Osteoblast (primary cell): ENCODE measurements around the gene NF2. TPM values are rescaled to one million over a fixed set of nuclear protein-coding genes. Genes with fewer than 3 reads are reported as not detected.

Experiments
- DNase-seq: peaks from one replicate; pipeline ENCODE4 v3.0.0; 2011; ENCODE audit warnings: low spot score, mixed read lengths; ENCODE audit not compliant: insufficient read length; ENCODE audit errors: missing footprints
- H2AFZ ChIP-seq: 2 replicates; pipeline ENCODE4 v1.6.0; 2011; ENCODE audit warnings: mild to moderate bottlenecking, low read length
- H3K27ac ChIP-seq: 2 replicates; pipeline ENCODE4 v1.5.1; 2011; ENCODE audit warnings: mild to moderate bottlenecking, low read depth, low read length, moderate library complexity
- H3K27me3 ChIP-seq: 2 replicates; pipeline ENCODE4 v1.6.0; 2012; ENCODE audit warnings: mild to moderate bottlenecking, control low read depth, inconsistent platforms, low read length, moderate library complexity; ENCODE audit not compliant: insufficient read depth
- H3K36me3 ChIP-seq: 2 replicates; pipeline ENCODE4 v1.5.1; 2011; ENCODE audit warnings: mild to moderate bottlenecking, low read length, control low read depth, moderate library complexity; ENCODE audit not compliant: insufficient read depth
- H3K4me1 ChIP-seq: 2 replicates; pipeline ENCODE4 v1.5.1; 2011; ENCODE audit warnings: mild to moderate bottlenecking, low read length, control low read depth, moderate library complexity; ENCODE audit not compliant: insufficient read depth
- H3K4me2 ChIP-seq: 2 replicates; pipeline ENCODE4 v1.6.0; 2011; ENCODE audit warnings: mild to moderate bottlenecking, low read length; ENCODE audit not compliant: insufficient read depth
- H3K4me3 ChIP-seq: fragments of 200-600 bp; sonication (generic); 3 replicates; pipeline ENCODE4 v1.5.1; 2012; ENCODE audit warnings: mild to moderate bottlenecking, low read length, inconsistent platforms; ENCODE audit not compliant: insufficient read depth
- H3K79me2 ChIP-seq: 2 replicates; pipeline ENCODE4 v1.6.0; 2012; ENCODE audit warnings: mild to moderate bottlenecking, low read length, control low read depth, inconsistent platforms; ENCODE audit not compliant: insufficient read depth
- H3K9me3 ChIP-seq: 2 replicates; pipeline ENCODE4 v1.5.1; 2011; ENCODE audit warnings: low read depth, low read length, control low read depth
- H4K20me1 ChIP-seq: 2 replicates; pipeline ENCODE4 v1.6.0; 2012; ENCODE audit warnings: mild to moderate bottlenecking, low read length, control low read depth; ENCODE audit not compliant: insufficient read depth
- CTCF ChIP-seq: IDR thresholded peaks from 2 replicates; pipeline ENCODE4 v1.5.1; 2011; ENCODE audit warnings: mild to moderate bottlenecking, low read depth, low read length, moderate library complexity; ENCODE audit errors: extremely low read depth
- total RNA-seq: library from RNA; depleted of rRNA; stranded (reverse); fragments of >200 nt; gene quantifications from 2 replicates; pipeline ENCODE4 v1.2.3, GENCODE V29; 2012

The NF2 gene
- total RNA-seq, 1 donor, result 72.7 TPM

DNA sequence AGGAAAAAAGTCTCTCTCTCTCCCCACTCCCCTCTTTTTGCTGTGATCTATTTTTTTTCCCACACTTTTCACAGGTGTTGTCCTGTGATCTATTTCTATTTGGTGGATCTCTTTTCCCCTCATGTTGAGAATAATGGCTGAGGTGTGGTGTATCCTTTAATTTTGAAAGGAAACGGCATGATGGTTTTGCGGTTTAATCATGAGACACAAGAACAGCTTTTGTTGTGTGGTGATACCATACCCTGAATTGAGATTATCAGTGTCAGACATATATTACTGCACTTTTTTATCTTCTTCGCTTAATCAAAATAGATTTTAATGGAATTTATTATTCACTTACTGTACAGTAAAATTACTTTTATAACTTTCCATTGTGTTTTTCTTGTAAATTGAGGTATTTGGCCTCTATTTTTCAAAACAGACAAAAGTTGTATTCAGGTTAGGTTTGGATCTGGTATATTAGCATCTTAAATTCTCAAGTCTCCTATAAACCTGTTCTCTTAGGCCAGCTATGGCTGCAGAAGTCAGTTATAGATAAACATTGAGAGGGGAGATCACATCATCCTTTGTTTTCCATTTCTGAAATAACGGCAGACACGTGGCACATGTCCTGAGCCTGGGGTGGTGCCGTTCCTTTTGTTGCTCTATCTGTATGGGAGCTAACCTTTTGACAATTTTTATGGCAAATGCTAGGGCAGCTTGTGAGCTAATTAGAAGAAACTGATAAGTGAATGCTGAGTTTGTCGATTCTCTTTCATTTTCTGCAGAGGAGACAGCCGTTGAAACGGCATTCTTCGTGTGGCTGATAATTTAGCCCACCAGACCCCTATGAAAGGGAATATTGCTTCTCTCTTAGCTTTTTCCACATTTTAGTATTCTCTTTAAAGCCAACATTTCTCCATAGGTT is 25.8 kb downstream of the NF2 start:
- Histone ChIP-seq H3K4me3 (no peak overlapping the region), H3K4me2 (no peak overlapping the region), H2AFZ (no peak overlapping the region), H3K36me3 (no peaks in the 10 kb centered on the region), H3K27me3 (no peaks in the 10 kb centered on the region), H4K20me1 (peaks cover 7% of the 10 kb centered on the region), H3K4me1 (peaks cover 49% of the 10 kb centered on the region), H3K9me3 (no peaks in the 10 kb centered on the region), H3K27ac (no peak overlapping the region), H3K79me2 (peaks cover 84% of the 10 kb centered on the region)
- DNase-seq, result no peak
- no peak for TF ChIP-seq CTCF

DNA sequence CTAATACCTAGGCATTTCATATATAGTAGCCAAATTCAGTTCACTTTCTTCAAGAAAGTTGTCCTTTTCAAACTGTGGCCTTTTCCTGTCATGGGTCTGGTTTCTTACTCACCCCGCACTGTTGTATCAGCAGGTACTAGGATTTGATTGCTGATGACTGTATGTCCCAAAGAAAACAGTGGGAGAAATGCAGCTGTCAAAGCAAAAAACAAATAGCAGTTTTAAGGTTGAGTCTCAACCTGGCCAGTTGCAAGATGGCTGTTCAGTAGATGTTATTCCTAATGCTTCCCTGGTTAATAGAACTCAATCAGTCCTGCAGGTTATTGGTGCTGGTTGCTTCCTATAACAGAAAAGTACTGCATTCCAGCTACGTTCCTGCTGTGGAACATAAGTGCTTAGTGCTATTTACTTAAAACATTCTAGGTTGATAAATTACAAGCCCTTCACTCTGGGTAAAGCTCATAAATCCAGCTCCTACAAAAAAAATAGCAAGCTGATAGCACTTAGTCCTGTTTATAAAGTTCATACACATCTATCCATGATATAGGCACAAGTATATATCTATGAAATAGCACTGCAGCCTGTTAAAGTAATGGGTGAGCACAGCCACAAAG is 26.6 kb downstream of the NF2 start:
- H3K4me1 ChIP-seq, result peaks cover 45% of the 10 kb centered on the region
- no peak overlapping the region for H3K4me2 ChIP-seq
- no peaks in the 10 kb centered on the region for H3K27me3 ChIP-seq
- no peak overlapping the region for H2AFZ ChIP-seq
- peaks cover 7% of the 10 kb centered on the region for H4K20me1 ChIP-seq
- no peak for DNase-seq
- peaks cover 84% of the 10 kb centered on the region for H3K79me2 ChIP-seq
- TF ChIP-seq CTCF, result no peak
- no peaks in the 10 kb centered on the region for H3K9me3 ChIP-seq
- no peaks in the 10 kb centered on the region for H3K36me3 ChIP-seq
- H3K4me3 ChIP-seq, result no peak overlapping the region
- no peak overlapping the region for H3K27ac ChIP-seq

- no peaks in the 10 kb centered on the region for H3K27me3 ChIP-seq
- no peak overlapping the region for H2AFZ ChIP-seq
- no peak overlapping the region for H3K4me3 ChIP-seq
- peaks cover 92% of the 10 kb centered on the region for H3K79me2 ChIP-seq
- H3K36me3 ChIP-seq, result no peaks in the 10 kb centered on the region
- peaks cover 10% of the 10 kb centered on the region for H4K20me1 ChIP-seq
- H3K9me3 ChIP-seq, result no peaks in the 10 kb centered on the region
- TF ChIP-seq CTCF, result no peak
- DNase-seq, result no peak
- H3K27ac ChIP-seq, result no peak overlapping the region
- no peak overlapping the region for H3K4me2 ChIP-seq
- H3K4me1 ChIP-seq, result peaks cover 35% of the 10 kb centered on the region
These were observed 27.6 kb downstream of the NF2 start for GRCh38 chr22:29630987-29631386.

DNA sequence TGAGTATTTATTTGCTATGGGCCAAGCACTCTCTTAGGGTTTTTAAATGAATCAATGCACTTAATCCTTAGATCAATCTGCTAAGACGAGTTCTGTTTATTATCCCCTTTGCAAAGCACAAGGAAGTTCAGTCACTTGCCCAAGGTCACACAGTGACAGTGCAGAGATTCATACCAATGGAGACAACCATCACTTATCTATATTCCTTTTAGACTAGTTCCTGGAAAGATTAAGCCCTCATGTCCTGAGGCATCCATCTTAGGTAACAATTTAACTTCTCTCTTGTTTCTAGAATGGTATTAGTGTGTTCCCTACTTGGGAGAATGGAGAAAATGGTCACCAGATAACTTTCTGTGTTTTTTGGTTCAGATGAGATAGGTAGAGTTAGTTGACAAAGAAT is 28.3 kb downstream of the NF2 start:
- H3K9me3 ChIP-seq, result no peaks in the 10 kb centered on the region
- no peak overlapping the region for H2AFZ ChIP-seq
- peaks cover 10% of the 10 kb centered on the region for H4K20me1 ChIP-seq
- H3K36me3 ChIP-seq, result no peaks in the 10 kb centered on the region
- TF ChIP-seq CTCF, result no peak
- peaks cover 28% of the 10 kb centered on the region for H3K4me1 ChIP-seq
- H3K4me2 ChIP-seq, result no peak overlapping the region
- no peak for DNase-seq
- peaks cover 98% of the 10 kb centered on the region for H3K79me2 ChIP-seq
- no peak overlapping the region for H3K27ac ChIP-seq
- H3K27me3 ChIP-seq, result no peaks in the 10 kb centered on the region
- H3K4me3 ChIP-seq, result no peak overlapping the region
